ENCODE measurements around the gene CREB3L2.

DNA sequence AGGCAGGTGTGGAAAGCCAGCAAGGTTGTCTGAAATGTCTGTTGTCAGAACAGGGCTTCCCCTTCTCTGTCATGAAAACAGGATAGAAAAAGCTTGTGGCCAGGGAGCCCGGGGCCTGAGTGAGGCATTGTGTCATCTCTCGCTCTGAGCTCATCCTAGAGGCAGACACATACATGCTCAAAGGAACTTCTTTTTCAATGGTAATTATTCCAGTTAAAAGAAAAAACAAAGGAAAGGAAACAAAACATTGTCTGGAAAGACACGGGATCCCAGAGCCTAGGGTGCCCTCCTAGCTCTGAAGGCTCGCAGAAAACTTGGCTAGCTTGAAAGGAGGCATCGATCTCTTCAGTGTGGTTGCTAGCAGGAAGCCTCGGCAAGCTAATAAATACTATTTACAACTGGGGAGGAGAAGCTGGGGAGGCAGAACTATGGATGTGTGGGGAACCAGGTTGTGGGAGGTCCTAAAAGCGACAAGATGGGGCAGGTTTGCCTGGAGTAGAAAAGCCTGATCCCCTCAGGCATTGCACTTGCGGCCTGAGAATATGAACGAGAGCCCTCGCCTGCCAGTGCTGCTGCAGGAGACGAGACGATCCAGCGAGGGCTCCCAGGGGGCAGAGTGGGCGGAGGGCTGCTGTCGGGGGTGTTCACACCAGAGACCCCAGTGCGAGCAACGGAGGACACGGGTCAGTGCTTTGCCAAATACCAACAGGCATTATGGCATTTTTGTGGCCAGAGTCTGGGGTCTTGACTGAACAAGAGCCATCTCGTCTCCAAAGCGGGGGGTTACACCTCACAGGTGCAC lies 122.3 kb downstream of the CREB3L2 start:
- TF ChIP-seq, protein P1, sequence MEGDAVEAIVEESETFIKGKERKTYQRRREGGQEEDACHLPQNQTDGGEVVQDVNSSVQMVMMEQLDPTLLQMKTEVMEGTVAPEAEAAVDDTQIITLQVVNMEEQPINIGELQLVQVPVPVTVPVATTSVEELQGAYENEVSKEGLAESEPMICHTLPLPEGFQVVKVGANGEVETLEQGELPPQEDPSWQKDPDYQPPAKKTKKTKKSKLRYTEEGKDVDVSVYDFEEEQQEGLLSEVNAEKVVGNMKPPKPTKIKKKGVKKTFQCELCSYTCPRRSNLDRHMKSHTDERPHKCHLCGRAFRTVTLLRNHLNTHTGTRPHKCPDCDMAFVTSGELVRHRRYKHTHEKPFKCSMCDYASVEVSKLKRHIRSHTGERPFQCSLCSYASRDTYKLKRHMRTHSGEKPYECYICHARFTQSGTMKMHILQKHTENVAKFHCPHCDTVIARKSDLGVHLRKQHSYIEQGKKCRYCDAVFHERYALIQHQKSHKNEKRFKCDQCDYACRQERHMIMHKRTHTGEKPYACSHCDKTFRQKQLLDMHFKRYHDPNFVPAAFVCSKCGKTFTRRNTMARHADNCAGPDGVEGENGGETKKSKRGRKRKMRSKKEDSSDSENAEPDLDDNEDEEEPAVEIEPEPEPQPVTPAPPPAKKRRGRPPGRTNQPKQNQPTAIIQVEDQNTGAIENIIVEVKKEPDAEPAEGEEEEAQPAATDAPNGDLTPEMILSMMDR (IDR thresholded peaks at IDR 0.05), result no peak
- no peak for TF ChIP-seq POLR2A (IDR thresholded peaks at IDR 0.05)

Measured in adrenal gland (tissue), 5 donors.